ENCODE data around the gene PTPRCAP.

DNA sequence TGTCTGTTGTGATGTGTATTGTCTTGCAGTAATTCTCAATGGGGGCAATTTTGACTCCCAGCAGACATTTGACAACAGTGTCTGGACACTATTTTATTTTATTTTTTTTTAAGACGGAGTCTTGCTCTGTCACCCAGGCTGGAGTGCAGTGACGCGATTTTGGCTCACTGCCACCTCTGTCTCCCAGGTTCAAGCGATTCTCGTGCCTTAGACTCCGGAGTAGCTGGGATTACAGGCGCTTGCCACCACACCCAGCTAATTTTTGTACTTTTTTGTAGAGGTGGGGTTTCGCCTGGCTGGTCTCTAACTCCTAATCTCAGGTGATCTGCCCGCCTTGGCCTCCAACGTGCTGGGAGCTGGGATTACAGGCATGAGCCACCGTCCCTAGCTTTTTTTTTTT is 7.8 kb downstream of the PTPRCAP start:
- TF ChIP-seq CTCF (IDR thresholded peaks at IDR 0.05) = no peak
- TF ChIP-seq POLR2A (IDR thresholded peaks at IDR 0.05) = no peak
